DOHH2 (cell line): ENCODE measurements around the gene CDC25C.
A peak's percentile ranks its signal among the peaks of the same experiment; 100 is the strongest.

Source experiments
- H3F3A ChIP-seq: fragments of 200-600 bp; sonication (generic), shearing (Covaris generic); 2 replicates; pipeline ENCODE4 v1.6.0; 2016; ENCODE audit warnings: antibody characterized with exemption, mild to moderate bottlenecking; ENCODE audit not compliant: control insufficient read depth, insufficient read depth
- H3K27ac ChIP-seq: fragments of 200-600 bp; sonication (generic); 2 replicates; pipeline ENCODE4 v1.5.1; 2014; ENCODE audit warnings: low read depth, mild to moderate bottlenecking, low read length, moderate library complexity
- H3K27me3 ChIP-seq: fragments of 200-600 bp; sonication (generic); 2 replicates; pipeline ENCODE4 v1.6.1; 2014; ENCODE audit warnings: mild to moderate bottlenecking, low read length, mixed read lengths; ENCODE audit not compliant: control insufficient read depth
- H3K36me3 ChIP-seq: fragments of 200-600 bp; sonication (generic); 2 replicates; pipeline ENCODE4 v1.6.1; 2014; ENCODE audit warnings: mild to moderate bottlenecking, low read length, moderate library complexity, mixed read lengths; ENCODE audit not compliant: control insufficient read depth
- H3K4me1 ChIP-seq: fragments of 200-600 bp; sonication (generic); 2 replicates; pipeline ENCODE4 v1.6.1; 2014; ENCODE audit warnings: mild to moderate bottlenecking, low read length, mixed read lengths; ENCODE audit not compliant: control insufficient read depth
- H3K4me2 ChIP-seq: fragments of 200-600 bp; sonication (generic); 2 replicates; pipeline ENCODE4 v1.6.0; 2014; ENCODE audit warnings: mild to moderate bottlenecking, low read length, moderate library complexity
- H3K4me3 ChIP-seq: fragments of 200-600 bp; sonication (generic); 2 replicates; pipeline ENCODE4 v1.5.1; 2014; ENCODE audit warnings: mild to moderate bottlenecking, low read length, mixed read lengths
- H3K79me2 ChIP-seq: fragments of 200-600 bp; sonication (generic); 2 replicates; pipeline ENCODE4 v1.6.1; 2014; ENCODE audit warnings: mild to moderate bottlenecking, low read length, mixed read lengths; ENCODE audit not compliant: control insufficient read depth
- H3K9me2 ChIP-seq: fragments of 200-600 bp; sonication (generic); replicated peaks from 2 replicates; pipeline ENCODE4 v1.6.1; 2014; ENCODE audit warnings: mild to moderate bottlenecking, low read length, mixed read lengths; ENCODE audit not compliant: control insufficient read depth
- H3K9me3 ChIP-seq: fragments of 200-600 bp; sonication (generic); 2 replicates; pipeline ENCODE4 v1.6.1; 2014; ENCODE audit warnings: antibody characterized with exemption, low read length, mixed read lengths; ENCODE audit not compliant: control insufficient read depth, insufficient read depth
- H4K20me1 ChIP-seq: fragments of 200-600 bp; sonication (generic); 2 replicates; pipeline ENCODE4 v1.6.0; 2014; ENCODE audit warnings: low read depth, mild to moderate bottlenecking, antibody characterized with exemption, low read length, moderate library complexity; ENCODE audit not compliant: control insufficient read depth, insufficient read depth
- CTCF ChIP-seq: fragments of 200-600 bp; sonication (generic); IDR thresholded peaks from one replicate; pipeline ENCODE4 v1.5.1; 2014; ENCODE audit warnings: antibody characterized with exemption, mild to moderate bottlenecking, low read depth, low read length; ENCODE audit not compliant: poor library complexity, severe bottlenecking
- EZH2phosphoT487 ChIP-seq: fragments of 200-600 bp; sonication (generic); IDR thresholded peaks from 2 replicates; pipeline ENCODE4 v1.6.1; 2017; ENCODE audit warnings: borderline replicate concordance, mild to moderate bottlenecking, antibody characterized with exemption, low read length, moderate library complexity, mixed read lengths

CDC25C gene

DNA sequence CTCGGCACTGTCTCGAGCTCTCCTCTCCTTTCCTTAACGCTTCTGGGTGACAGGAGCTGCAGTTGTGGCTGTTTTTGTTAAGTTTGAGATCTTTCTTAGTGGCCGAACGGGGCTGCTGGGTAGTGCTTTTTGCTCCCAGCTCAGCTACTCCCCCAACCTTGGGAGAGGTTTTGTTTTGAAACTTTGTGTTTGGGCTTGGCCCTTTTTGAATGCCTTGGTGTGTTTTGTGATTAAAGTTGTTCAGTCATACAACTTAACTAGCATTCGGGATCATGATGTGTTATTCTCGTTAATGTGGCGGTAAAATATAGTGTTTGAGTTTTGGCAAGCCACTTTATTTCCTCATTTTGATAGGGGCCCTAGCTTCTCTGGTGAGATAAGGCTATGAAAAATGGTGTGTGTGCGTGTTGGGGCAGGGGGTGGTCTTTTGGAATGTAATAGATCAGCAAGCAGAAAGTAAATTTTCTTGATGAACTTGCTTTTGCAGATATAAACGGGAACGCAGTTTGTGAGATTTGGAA lies 22.0 kb upstream of the CDC25C start:
- H3K4me3 ChIP-seq: peak overlapping the region; percentile 98
- H4K20me1 ChIP-seq: peaks cover 13% of the 10 kb centered on the region
- peak overlapping the region; percentile 83 for H3K4me2 ChIP-seq
- no peaks in the 10 kb centered on the region for H3K9me2 ChIP-seq
- peaks cover 10% of the 10 kb centered on the region; the same call in 1 of the 2 replicates for H3F3A ChIP-seq
- H3K79me2 ChIP-seq: peaks cover 60% of the 10 kb centered on the region
- peak overlapping the region; percentile 84 for H3K27ac ChIP-seq
- H3K9me3 ChIP-seq: peaks cover 6% of the 10 kb centered on the region; the same call in 1 of the 2 replicates
- TF ChIP-seq CTCF (no peak), EZH2phosphoT487 (no peak)
- no peaks in the 10 kb centered on the region for H3K27me3 ChIP-seq
- peaks cover 57% of the 10 kb centered on the region for H3K36me3 ChIP-seq
- peaks cover 18% of the 10 kb centered on the region for H3K4me1 ChIP-seq

DNA sequence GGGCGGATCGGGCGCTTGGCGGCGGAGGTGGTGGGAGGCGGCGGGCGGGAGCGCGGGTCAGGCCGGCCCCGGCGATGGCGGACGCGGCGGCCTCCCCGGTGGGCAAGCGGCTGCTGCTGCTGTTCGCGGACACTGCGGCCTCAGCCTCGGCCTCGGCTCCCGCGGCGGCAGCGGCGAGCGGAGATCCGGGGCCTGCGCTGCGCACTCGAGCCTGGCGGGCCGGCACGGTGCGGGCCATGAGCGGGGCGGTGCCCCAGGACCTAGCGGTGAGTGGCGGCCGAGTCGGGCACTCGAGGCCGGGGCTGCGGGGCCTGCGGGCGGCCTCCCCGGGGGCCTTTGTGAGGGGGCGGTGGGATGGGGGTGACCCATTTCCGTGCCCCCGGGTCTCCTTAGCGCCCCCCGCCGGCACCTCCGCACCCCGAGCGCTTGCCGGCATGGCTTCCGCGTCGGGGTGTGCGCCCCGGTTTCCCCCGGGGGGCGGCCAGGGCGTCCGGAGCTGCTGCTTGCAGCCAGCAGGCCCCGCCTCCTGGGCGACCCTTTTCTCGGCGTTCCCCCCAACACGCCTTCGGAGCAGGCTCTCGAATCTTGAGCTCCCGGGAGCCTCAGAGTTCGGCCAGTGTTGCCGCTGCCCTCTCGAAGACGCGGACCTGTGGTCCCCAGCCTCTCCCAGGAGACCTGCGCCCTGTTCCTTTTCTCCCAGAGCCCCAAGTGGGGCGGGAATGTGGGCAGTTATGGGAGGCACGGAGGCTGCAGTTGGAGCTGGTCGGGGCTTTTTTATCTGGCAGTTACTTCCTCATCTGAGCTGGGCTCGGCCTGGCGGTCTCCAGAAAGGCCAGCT lies 21.3 kb upstream of the CDC25C start:
- H3K9me3 ChIP-seq: peaks cover 6% of the 10 kb centered on the region; the same call in 1 of the 2 replicates
- peaks cover 18% of the 10 kb centered on the region for H3K4me1 ChIP-seq
- no peaks in the 10 kb centered on the region for H3K9me2 ChIP-seq
- H4K20me1 ChIP-seq: peaks cover 13% of the 10 kb centered on the region
- peaks cover 10% of the 10 kb centered on the region; the same call in 1 of the 2 replicates for H3F3A ChIP-seq
- H3K79me2 ChIP-seq: peaks cover 54% of the 10 kb centered on the region
- no peak for TF ChIP-seq EZH2phosphoT487
- peak; percentile 57 for TF ChIP-seq CTCF
- H3K27me3 ChIP-seq: no peaks in the 10 kb centered on the region
- H3K4me2 ChIP-seq: peak overlapping the region; percentile 83
- H3K4me3 ChIP-seq: peak overlapping the region; percentile 98
- peaks cover 63% of the 10 kb centered on the region for H3K36me3 ChIP-seq
- H3K27ac ChIP-seq: peak overlapping the region; percentile 84

GRCh38 chr5:138352071-138352721 lies 20.6 kb upstream of the CDC25C start, which contains the start of gene KDM3B:
TSS of gene KDM3B (plus strand) at chr5:138352685. CDS start at chr5:138352796, 111 bp downstream.
- Histone ChIP-seq H3K9me2 (no peaks in the 10 kb centered on the region), H3F3A (peaks cover 10% of the 10 kb centered on the region; the same call in 1 of the 2 replicates), H3K9me3 (peaks cover 6% of the 10 kb centered on the region; the same call in 1 of the 2 replicates), H3K4me3 (peak within 1 kb of the TSS; percentile 98), H3K36me3 (peaks cover 71% of the 10 kb centered on the region), H3K79me2 (peaks cover 46% of the 10 kb centered on the region), H3K4me1 (peaks cover 18% of the 10 kb centered on the region), H3K27ac (peak within 1 kb of the TSS; percentile 84), H4K20me1 (peaks cover 13% of the 10 kb centered on the region), H3K27me3 (no peaks in the 10 kb centered on the region), H3K4me2 (peak within 1 kb of the TSS; percentile 83)
- TF ChIP-seq EZH2phosphoT487: no peak
- TF ChIP-seq CTCF: peak; percentile 96
